ENCODE measurements around the gene PER3. TPM values are rescaled to one million over a fixed set of nuclear protein-coding genes. Genes with fewer than 3 reads are reported as not detected.

The PER3 gene
- total RNA-seq, 1 donor from 2014 or later = 3.3 TPM

GRCh38 chr1:7839526-7839925, 55.4 kb downstream of the PER3 start:
- no peak for DNase-seq

- DNase-seq = no peak
Observed at GRCh38 chr1:7842517-7842916, 58.4 kb downstream of the PER3 start.

DNA sequence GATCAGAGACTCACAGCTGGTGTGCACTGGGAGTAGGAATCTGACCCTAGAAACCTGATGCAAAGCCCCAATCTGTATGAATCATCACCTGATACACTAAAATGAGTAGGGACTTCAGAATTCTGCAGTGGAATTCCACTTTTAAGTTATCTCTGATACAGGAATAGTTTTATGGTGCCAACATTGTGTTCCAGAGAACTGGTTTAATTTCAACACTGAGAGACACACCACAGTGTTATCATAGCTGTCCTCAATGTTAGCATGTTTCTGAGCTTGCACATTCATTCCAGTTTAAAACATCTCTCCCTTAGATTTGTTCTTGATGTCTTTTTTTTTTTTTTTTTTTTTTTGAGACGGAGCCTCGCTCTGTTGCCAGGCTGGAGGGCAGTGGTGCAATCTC, 61.7 kb downstream of the PER3 start:
- no peak for DNase-seq

GRCh38 chr1:7846656-7847055, 62.6 kb downstream of the PER3 start:
- no peak for DNase-seq

DNA sequence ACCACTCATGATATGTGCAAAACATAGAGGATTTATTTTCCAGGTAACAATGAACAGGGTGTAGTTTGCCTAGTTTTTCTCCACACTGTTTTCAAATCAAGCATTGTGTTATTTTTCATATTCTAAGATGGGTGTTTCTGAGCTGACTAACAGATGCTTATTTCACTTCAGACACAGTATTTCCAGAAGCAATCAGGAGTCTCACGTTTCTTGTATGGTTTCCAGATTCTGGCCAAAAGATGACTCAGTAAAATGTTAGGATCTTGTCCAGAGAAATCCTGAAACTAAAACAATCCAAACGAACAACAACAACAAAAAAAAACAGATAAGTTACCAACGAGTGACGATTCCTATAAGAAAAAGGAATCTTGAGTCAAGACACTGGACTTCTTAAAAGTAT, 63.5 kb downstream of the PER3 start:
- DNase-seq = no peak

DNA sequence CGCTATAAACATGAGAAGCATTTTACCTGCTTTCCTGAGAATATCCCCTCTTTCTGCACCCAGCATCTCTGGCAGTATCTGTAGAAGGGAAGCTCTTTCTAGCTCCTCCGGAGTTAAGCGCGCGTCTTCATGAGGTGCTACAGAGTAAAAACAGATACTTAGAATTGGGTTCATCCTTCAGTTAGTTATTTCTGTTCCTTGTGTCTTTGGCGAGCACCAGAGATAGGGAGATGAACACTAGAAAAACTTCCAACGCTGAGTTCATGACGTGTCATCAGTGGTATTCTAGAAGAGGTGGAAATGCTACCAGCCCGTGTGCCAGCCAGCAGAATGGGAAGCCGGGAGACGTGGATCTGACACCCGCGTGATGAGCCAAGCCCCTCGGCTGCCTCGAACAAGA, 66.7 kb downstream of the PER3 start:
- no peak for DNase-seq

- no peak for DNase-seq
Observed at GRCh38 chr1:7852804-7853683, 69.0 kb downstream of the PER3 start, which contains the start of gene UTS2. UTS2 (minus strand) TSS chr1:7853065; CDS start chr1:7853003, 62 bp downstream.

GRCh38 chr1:7853684-7854026, 69.6 kb downstream of the PER3 start:
- no peak for DNase-seq

GRCh38 chr1:7856345-7856744, 72.3 kb downstream of the PER3 start:
- DNase-seq = no peak

GRCh38 chr1:7857000-7857399, 72.9 kb downstream of the PER3 start:
- DNase-seq = no peak

DNA sequence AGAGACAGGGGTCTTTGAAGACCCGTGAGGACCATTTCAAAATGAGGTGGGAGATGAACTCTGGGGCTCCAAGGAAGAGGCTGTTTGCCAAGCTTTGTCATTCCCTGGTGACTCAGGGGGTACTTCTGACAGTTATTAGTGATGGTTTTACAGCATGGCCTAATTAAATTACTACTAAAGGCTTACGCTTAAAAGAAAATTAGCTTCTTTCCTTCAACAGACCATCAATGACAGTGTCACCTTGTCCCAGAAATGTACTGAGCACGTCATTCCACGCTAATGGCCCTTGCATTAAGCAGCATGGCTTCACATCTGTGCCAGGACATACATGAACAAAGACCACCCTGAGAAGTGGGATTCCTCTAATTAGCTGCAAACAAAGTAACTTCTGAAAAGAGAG, 73.9 kb downstream of the PER3 start:
- no peak for DNase-seq

DNA sequence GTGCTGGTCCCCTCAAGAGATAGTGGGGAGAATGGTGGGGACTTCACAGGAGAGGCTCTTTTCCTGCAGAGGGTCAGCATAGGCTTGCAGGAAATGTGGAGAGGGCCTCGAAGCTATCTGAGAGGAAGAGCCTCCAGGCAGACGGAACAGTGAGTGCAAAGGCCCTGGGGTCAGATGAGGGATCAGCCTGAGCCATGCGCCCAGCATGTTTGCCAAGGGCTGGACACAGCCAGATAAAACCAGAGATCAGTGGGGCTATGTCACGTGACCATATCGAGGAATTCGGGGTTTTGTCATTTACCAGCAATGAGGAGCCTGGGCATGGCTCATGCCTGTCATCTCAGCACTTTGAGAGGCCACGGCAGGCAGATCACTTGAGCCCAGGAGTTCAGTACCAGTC, 75.3 kb downstream of the PER3 start:
- DNase-seq = no peak

DNA sequence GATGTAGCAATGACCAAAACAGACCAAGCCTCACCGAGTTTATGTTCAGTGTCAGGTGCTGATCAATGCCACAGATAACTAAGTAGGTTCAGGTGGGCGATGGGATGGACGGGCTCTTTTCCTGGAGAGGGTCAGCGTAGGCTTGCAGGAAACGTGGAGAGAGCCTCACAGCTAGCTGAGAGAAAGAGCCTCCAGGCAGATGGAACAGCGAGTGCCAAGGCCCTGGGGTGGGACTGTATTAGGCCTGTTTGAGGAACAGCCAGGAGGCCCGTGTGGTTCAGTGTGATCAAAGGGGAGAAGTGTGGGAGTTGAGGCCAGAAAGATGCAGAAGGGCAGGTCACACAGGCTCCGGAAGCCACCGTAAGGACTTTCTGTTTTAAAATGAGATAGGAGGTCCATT, 76.0 kb downstream of the PER3 start:
- DNase-seq = no peak

DNA sequence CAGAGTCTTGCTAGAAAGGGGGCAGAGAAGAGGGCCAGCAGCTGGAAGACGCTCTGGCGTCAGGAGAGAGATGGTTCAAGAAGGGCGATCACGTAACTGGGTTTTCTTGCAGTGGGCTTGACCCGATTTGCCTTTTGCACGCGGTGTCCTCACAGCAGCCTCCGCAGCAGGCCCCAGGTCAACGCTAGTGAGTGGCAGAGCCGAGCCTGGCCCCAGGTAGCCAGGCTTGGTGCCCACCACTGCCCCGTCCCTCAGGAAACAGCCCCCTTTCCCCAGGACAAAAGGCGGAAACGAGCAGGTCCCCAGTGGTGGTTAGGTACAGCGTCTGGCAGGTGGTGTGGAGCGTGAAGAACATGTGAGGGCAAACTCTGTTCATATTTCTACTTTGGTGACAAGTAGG, 77.4 kb downstream of the PER3 start:
- no peak for DNase-seq

DNA sequence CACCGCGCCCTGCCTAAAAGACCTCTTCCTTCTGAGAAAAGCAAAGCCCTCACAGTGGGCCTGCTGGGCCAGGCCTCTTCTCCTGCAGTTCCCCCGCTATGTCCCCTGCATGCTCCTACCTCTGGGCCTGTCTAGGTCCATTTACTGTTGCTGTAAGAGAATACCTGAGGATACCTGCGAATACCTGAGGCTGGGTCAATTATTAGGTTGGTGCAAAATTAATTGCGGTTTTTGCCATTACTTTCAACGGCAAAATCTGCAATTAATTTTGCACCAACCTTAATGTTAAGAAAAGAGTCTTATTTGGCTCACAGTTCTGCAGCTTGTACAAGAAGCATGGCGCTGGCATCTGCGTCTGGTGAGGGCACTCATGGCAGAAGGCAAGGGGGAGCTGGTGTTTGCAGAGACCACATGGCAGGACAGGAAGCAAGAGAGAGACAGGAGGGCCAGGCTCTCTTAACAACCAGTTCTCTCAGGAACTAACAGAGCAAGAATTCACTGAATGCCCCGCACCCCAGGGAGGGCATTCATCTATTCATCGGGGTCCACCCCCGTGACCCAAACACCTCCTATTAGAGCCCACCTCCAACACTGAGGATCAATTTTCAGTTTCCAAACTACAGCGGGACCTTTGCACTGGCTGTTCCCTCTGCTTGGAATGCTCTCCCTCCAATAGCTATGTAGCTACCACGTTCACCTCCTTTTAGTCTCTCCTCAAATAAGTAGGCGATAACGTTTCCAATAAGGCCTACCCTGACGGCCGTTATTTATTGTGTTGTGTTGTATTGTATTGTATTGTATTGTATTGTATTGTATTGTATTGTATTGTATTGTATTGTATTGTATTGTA, 78.3 kb downstream of the PER3 start:
- DNase-seq = no peak

- DNase-seq = no peak
Observed at GRCh38 chr1:7863756-7864328, 79.8 kb downstream of the PER3 start.

DNA sequence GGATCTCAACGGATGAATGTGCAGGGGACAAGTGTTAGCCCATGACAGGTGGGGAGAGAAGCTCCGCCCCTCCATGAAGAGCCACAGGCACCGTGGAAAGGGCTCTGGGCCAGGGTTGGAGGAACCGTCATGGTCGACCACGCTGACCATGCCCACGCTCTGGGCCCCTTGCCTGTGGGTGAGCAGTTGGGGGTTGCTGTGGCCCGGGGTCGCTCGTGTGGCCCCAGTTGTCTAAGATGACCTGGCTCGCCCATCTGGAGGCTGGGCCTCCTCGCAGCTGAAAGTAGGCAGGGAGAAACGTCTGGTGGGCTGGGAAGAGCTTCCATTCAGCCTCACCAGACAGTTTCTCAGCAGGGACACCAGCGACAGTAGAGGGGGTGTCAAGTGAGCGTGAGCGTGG, 81.9 kb downstream of the PER3 start:
- no peak for DNase-seq

DNA sequence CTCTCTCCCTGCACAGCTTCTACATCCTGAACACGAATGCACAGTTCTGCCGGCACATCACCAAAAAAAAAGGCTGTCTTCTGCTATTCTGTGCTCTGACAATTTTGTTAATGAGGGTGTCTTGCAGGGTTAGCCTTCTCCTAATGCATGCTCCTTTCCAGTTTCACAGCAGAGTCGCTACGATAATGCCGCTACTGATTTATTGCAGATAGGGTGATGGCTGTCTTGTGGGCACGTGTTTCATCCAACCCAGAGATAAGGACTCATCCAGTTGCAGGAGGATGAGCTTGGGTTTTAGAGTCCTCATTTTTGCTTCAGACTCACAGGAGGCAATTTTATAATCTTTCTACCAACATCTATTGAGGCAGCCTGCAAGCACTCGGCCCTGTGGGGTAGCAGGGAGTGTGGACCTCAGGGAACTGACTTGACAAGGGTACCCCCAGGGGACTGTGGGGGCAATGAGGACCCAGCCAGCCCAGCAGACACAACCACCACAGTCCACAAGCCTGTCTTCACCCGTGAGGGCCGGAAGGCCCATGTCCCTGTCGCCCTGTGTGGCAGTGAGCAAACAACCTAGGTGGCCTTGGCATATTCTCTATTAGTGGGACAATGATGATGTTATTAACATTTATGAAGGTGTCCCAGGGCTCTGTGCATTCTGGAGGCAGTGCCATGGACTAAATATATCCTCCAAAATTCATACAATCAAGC, 84.1 kb downstream of the PER3 start:
- DNase-seq = no peak

- DNase-seq = no peak
Observed at GRCh38 chr1:7869136-7869920, 85.2 kb downstream of the PER3 start.

GRCh38 chr1:7871136-7871535, 87.0 kb downstream of the PER3 start:
- DNase-seq = no peak
